GM12801 (cell line): ENCODE data around the gene ASTE1.

Experiments used
- TF ChIP-seq, protein P1 (sequence below): IDR thresholded peaks from one replicate; pipeline ENCODE4 v1.5.1; 2011; ENCODE audit warnings: control low read depth; ENCODE audit not compliant: insufficient read length; ENCODE audit errors: extremely low read depth

The ASTE1 gene

DNA sequence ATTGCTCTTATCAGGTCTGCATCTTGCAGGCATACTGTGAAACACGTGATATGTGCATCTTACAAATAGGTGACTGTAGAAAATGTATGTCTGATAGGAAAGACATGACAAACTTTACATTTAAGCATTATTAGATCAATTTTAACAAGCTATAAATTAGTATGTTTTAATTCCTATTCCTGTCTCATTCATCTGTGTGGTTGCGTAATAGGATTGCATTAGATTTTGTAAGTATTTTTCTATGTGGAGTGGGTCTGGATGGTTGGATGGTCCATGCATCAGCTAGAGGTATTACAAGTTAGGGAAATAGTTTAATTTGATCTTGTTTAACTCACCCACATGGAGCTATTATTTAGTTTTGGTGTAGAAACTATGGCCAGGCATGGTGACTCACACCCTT, 18.8 kb downstream of the ASTE1 start:
- TF ChIP-seq, protein P1, sequence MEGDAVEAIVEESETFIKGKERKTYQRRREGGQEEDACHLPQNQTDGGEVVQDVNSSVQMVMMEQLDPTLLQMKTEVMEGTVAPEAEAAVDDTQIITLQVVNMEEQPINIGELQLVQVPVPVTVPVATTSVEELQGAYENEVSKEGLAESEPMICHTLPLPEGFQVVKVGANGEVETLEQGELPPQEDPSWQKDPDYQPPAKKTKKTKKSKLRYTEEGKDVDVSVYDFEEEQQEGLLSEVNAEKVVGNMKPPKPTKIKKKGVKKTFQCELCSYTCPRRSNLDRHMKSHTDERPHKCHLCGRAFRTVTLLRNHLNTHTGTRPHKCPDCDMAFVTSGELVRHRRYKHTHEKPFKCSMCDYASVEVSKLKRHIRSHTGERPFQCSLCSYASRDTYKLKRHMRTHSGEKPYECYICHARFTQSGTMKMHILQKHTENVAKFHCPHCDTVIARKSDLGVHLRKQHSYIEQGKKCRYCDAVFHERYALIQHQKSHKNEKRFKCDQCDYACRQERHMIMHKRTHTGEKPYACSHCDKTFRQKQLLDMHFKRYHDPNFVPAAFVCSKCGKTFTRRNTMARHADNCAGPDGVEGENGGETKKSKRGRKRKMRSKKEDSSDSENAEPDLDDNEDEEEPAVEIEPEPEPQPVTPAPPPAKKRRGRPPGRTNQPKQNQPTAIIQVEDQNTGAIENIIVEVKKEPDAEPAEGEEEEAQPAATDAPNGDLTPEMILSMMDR = no peak

DNA sequence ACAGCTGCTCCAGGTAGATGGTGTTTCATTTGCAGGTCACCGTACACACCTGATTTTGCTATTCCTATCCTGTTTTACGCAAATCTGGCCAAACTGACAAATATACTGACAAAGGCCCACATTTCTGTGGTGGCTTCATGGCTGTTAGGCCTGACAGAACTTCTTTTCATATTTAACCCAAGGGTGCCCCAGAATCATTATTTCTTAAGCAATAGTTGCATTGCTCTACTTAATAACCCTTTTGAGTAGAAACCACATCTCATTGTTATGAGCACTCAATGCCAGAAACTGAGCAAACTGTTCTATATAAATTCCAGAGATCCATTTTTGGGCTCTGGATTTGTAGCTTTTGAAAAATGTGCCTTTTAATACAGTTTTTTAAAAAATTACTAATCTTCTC, 19.4 kb downstream of the ASTE1 start:
- TF ChIP-seq, protein P1 = no peak

DNA sequence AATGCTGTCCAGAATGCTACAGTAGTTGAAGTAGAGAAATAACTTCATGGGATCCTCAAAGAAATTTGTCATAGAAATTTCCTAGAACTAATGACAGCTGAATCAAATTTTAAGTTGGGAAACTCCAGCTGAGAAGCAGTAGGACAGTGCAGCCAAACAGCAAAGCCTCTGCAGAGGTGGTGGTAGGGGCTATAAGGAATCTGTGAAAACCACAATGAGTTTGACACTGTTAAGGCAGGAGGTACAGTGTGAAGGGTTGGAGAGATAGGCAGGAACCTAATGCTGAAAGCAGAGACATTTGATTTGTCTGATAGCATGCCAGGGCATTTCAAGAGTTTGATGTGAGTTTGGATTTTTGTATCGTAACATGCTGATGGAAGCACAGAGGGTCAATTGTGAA, 22.0 kb downstream of the ASTE1 start:
- TF ChIP-seq, protein P1 = no peak

DNA sequence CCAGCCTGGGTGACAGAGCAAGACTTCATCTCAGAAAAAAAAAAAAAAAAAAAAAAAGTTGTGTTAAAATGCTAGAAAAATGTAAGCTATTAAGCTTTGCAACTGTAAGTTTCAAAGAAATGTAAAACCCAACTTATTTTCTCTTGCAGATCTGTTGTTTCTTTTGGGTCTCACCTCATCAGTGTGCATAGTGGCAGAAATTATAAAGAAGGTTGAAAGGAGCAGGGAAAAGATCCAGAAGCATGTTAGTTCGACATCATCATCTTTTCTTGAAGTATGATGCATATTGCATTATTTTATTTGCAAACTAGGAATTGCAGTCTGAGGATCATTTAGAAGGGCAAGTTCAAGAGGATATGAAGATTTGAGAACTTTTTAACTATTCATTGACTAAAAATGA, 25.6 kb downstream of the ASTE1 start:
- TF ChIP-seq, protein P1 = no peak

DNA sequence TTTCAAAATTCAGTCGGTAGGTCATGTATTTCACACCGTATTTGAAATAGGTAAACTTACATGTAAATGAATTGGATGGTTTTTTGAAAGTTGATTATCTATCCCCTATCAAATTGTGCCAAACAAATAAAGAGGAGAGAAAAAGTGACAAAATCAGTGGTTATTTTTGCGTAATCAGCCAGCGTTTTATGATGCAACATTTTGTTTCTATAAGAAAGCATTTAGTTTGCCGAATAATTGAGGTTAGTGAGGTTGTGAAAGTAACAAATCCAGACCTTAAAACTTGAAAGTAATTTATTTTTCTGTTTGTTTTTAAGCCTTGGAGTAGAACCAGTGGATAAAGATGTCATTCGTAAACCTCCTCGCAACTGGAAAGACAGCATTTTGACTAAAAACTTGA, 29.3 kb downstream of the ASTE1 start:
- TF ChIP-seq, protein P1 = no peak

DNA sequence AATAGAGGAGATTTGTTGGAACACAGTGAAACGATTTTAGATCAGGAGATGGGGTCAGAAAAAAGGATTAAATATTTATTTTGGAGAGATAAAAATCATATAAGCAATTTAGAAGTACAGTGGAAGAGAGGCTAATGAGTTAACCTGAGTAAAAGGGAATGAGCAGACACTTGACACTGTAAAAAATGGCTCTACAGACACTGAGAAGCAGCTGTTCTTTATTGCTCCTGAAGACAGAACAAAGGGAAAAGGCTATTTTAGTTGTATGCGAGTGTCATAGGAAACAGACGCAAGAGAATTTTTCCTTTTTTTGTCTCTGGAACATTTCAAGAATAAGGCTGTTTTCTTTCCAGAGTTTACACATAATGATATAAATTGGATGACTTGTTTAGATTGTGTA, 34.3 kb downstream of the ASTE1 start:
- TF ChIP-seq, protein P1 = no peak

DNA sequence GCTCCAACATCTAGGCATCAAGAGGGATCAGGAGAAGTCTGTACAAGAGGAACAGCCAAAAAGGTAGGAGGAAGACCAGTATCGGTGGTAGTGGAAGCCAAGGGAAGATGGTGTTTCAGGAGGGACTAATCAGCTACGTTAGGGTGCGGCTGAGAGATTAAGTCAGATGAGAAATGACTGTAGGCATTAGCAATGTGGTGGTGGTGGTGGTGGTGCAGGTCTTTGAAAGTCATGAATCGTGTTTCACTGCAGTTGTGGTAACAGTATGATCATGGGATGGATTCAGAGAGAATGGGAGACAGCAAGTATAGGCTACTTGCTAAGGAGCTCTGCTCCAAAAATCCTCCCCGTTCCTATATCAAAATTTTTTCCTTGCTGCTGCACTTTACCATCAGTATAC, 35.5 kb downstream of the ASTE1 start:
- TF ChIP-seq, protein P1 = no peak

DNA sequence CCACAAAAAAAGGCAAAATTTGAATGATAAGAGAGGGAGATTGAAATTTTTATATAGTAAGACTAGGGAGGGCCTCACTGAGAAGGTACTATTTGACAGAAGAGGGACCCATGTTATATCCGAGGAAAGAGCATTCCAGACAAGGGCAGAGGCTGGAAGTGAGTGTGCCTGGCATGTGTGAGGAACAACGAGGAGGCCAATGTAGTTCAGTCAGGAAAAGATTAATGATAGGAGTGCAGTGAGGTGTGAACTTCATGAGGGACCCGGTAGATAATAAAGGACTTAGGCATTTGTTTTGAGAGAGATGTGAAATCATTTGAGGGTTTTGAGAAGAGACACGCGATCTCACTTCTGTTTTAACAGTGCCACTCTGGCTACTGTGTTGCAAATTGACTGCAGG, 36.3 kb downstream of the ASTE1 start:
- TF ChIP-seq, protein P1 = no peak
